ENCODE data around the gene IGSF11. TPM values are rescaled to one million over a fixed set of nuclear protein-coding genes. Genes with fewer than 3 reads are reported as not detected.
A peak's percentile ranks its signal among the peaks of the same experiment; 100 is the strongest.
"Not testable (repeated sequence)": the region's sequence is repeated elsewhere in the genome, so short reads cannot be mapped to it uniquely, and the experiment has no call there.

Gene IGSF11
- total RNA-seq, 1 experiment from 2014 or later: 0.66 TPM

GRCh38 chr3:118868051-118868450 is 166.6 kb downstream of the IGSF11 start:
- Histone ChIP-seq H3K4me1 (ENCODE audit: insufficient read depth, low read length) (no peaks in the 10 kb centered on the region), H3K9me3 (ENCODE audit: low read length) (no peaks in the 10 kb centered on the region), H3K4me2 (ENCODE audit: low read length) (no peak overlapping the region), H3K36me3 (ENCODE audit: low read depth, low read length) (no peaks in the 10 kb centered on the region), H3K79me2 (ENCODE audit: low read length) (no peaks in the 10 kb centered on the region), H3F3A (ENCODE audit: low read length, unreplicated experiment) (no peaks in the 10 kb centered on the region), H3K4me3 (ENCODE audit: low read length) (no peak overlapping the region), H3K9ac (ENCODE audit: low read length) (no peak overlapping the region), H4K20me1 (ENCODE audit: low read length) (no peaks in the 10 kb centered on the region), H2AFZ (ENCODE audit: low read length) (no peak overlapping the region), H3K27me3 (ENCODE audit: low read length) (no peaks in the 10 kb centered on the region), H3K27ac (ENCODE audit: low read length) (no peak overlapping the region), H3K9me2 (replicated peaks; ENCODE audit: low read length) (no peaks in the 10 kb centered on the region)
- ATAC-seq (no peak), DNase-seq (no peak)
- ChIA-PET CTCF (no interaction called here), POLR2A (ENCODE audit: unreplicated experiment) (no interaction called here)
- BruUV-seq (replicated peaks): no TSS peak
- intact Hi-C loops (cut with micrococcal nuclease): no loop called here
- TF ChIP-seq EZH2 (IDR thresholded peaks at IDR 0.05; ENCODE audit: low read length, unreplicated experiment): no peak
- TF ChIP-seq, protein P1, sequence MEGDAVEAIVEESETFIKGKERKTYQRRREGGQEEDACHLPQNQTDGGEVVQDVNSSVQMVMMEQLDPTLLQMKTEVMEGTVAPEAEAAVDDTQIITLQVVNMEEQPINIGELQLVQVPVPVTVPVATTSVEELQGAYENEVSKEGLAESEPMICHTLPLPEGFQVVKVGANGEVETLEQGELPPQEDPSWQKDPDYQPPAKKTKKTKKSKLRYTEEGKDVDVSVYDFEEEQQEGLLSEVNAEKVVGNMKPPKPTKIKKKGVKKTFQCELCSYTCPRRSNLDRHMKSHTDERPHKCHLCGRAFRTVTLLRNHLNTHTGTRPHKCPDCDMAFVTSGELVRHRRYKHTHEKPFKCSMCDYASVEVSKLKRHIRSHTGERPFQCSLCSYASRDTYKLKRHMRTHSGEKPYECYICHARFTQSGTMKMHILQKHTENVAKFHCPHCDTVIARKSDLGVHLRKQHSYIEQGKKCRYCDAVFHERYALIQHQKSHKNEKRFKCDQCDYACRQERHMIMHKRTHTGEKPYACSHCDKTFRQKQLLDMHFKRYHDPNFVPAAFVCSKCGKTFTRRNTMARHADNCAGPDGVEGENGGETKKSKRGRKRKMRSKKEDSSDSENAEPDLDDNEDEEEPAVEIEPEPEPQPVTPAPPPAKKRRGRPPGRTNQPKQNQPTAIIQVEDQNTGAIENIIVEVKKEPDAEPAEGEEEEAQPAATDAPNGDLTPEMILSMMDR (conservative IDR thresholded peaks at IDR 0.05; ENCODE audit: low read depth, low read length): no peak
- no peak for TF ChIP-seq EZH2phosphoT487 (IDR thresholded peaks at IDR 0.05; ENCODE audit: borderline replicate concordance, low read length)

- no peaks in the 10 kb centered on the region for H3K9me2 ChIP-seq (replicated peaks; ENCODE audit: low read length)
- no TSS peak for BruUV-seq (replicated peaks)
- H3K27ac ChIP-seq (ENCODE audit: low read length): no peak overlapping the region
- no peaks in the 10 kb centered on the region for H3K27me3 ChIP-seq (ENCODE audit: low read length)
- ChIA-PET CTCF (no interaction called here), POLR2A (ENCODE audit: unreplicated experiment) (no interaction called here)
- H3K4me1 ChIP-seq (ENCODE audit: insufficient read depth, low read length): no peaks in the 10 kb centered on the region
- ATAC-seq (no peak), DNase-seq (no peak)
- H3F3A ChIP-seq (ENCODE audit: low read length, unreplicated experiment): no peaks in the 10 kb centered on the region
- no peaks in the 10 kb centered on the region for H4K20me1 ChIP-seq (ENCODE audit: low read length)
- intact Hi-C loops (cut with micrococcal nuclease): no loop called here
- no peak overlapping the region for H3K9ac ChIP-seq (ENCODE audit: low read length)
- no peak for TF ChIP-seq EZH2 (IDR thresholded peaks at IDR 0.05; ENCODE audit: low read length, unreplicated experiment)
- TF ChIP-seq, protein P1 (conservative IDR thresholded peaks at IDR 0.05; ENCODE audit: low read depth, low read length): peak; percentile 48
- H2AFZ ChIP-seq (ENCODE audit: low read length): no peak overlapping the region
- H3K4me2 ChIP-seq (ENCODE audit: low read length): no peak overlapping the region
- H3K9me3 ChIP-seq (ENCODE audit: low read length): no peaks in the 10 kb centered on the region
- H3K79me2 ChIP-seq (ENCODE audit: low read length): no peaks in the 10 kb centered on the region
- no peaks in the 10 kb centered on the region for H3K36me3 ChIP-seq (ENCODE audit: low read depth, low read length)
- H3K4me3 ChIP-seq (ENCODE audit: low read length): no peak overlapping the region
These were observed 170.8 kb downstream of the IGSF11 start for GRCh38 chr3:118863731-118864322.

DNA sequence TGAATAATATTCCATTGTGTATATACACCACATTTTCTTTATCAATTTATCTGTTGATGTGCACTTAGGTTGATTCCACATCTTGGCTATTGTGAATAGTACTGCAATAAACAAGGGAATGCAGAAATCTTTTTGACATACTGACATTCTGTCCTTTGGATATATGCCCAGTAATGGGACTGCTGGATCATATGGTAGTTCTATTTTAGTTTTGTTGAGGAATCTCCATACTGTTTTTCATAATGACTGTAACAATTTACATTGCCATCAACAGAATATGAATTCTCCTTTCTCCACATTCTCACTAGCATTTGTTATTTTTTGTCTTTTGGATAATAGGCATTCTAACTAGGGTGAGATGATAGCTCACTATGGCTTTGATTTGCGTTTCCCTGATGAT is 174.7 kb downstream of the IGSF11 start:
- ChIA-PET CTCF (no interaction called here), POLR2A (ENCODE audit: unreplicated experiment) (no interaction called here)
- H3K9ac ChIP-seq (ENCODE audit: low read length): no peak overlapping the region
- no peaks in the 10 kb centered on the region; the same call in 1 of the 2 replicates for H3K9me3 ChIP-seq (ENCODE audit: low read length)
- TF ChIP-seq, protein P1 (conservative IDR thresholded peaks at IDR 0.05; ENCODE audit: low read depth, low read length): no peak
- TF ChIP-seq EZH2 (IDR thresholded peaks at IDR 0.05; ENCODE audit: low read length, unreplicated experiment) (no peak), EZH2phosphoT487 (IDR thresholded peaks at IDR 0.05; ENCODE audit: borderline replicate concordance, low read length) (no peak)
- H3K36me3 ChIP-seq (ENCODE audit: low read depth, low read length): no peaks in the 10 kb centered on the region
- H3K79me2 ChIP-seq (ENCODE audit: low read length): no peaks in the 10 kb centered on the region
- no peak overlapping the region for H3K4me2 ChIP-seq (ENCODE audit: low read length)
- H4K20me1 ChIP-seq (ENCODE audit: low read length): no peaks in the 10 kb centered on the region
- ATAC-seq: no peak
- H3K9me2 ChIP-seq (replicated peaks; ENCODE audit: low read length): no peaks in the 10 kb centered on the region
- intact Hi-C loops (cut with micrococcal nuclease): no loop called here
- H3F3A ChIP-seq (ENCODE audit: low read length, unreplicated experiment): no peaks in the 10 kb centered on the region
- H3K4me1 ChIP-seq (ENCODE audit: insufficient read depth, low read length): no peaks in the 10 kb centered on the region
- no peak overlapping the region for H3K27ac ChIP-seq (ENCODE audit: low read length)
- H2AFZ ChIP-seq (ENCODE audit: low read length): no peak overlapping the region
- DNase-seq: no peak
- BruUV-seq (replicated peaks): no TSS peak
- H3K27me3 ChIP-seq (ENCODE audit: low read length): no peaks in the 10 kb centered on the region
- H3K4me3 ChIP-seq (ENCODE audit: low read length): no peak overlapping the region

- H3K9me3 ChIP-seq (ENCODE audit: low read length); CTCF ChIA-PET; H3K27me3 ChIP-seq (ENCODE audit: low read length); H3K27ac ChIP-seq (ENCODE audit: low read length); intact Hi-C loops (cut with micrococcal nuclease); POLR2A ChIA-PET (ENCODE audit: unreplicated experiment); BruUV-seq (replicated peaks); H3K79me2 ChIP-seq (ENCODE audit: low read length); H3K4me1 ChIP-seq (ENCODE audit: insufficient read depth, low read length); H4K20me1 ChIP-seq (ENCODE audit: low read length); H3K36me3 ChIP-seq (ENCODE audit: low read depth, low read length); H3K9me2 ChIP-seq (replicated peaks; ENCODE audit: low read length); H3F3A ChIP-seq (ENCODE audit: low read length, unreplicated experiment); H3K9ac ChIP-seq (ENCODE audit: low read length); ATAC-seq; DNase-seq: not testable (repeated sequence)
- Histone ChIP-seq H2AFZ (ENCODE audit: low read length) (peak overlapping the region; percentile 20; the same call in 1 of the 2 replicates), H3K4me2 (ENCODE audit: low read length) (peak overlapping the region; percentile 67), H3K4me3 (ENCODE audit: low read length) (peak overlapping the region; percentile 47)
These were observed 183.0 kb downstream of the IGSF11 start for GRCh38 chr3:118851466-118852193.
